H9 (cell line): ENCODE data around the gene DMD. TPM values are rescaled to one million over a fixed set of nuclear protein-coding genes. Genes with fewer than 3 reads are reported as not detected.

Experiments
- DNase-seq: peaks from one replicate; pipeline ENCODE4 v3.0.0-alpha.2; 2017
- H2AFZ ChIP-seq: one replicate; pipeline ENCODE4 v1.6.1; 2013; ENCODE audit warnings: mild to moderate bottlenecking, low read length, control low read depth, moderate library complexity
- H2AK5ac ChIP-seq: 2 replicates; pipeline ENCODE4 v1.6.1; 2013; ENCODE audit warnings: low read length, control low read depth, mixed read lengths; ENCODE audit not compliant: insufficient read length
- H2BK120ac ChIP-seq: one replicate; pipeline ENCODE4 v1.6.1; 2013; ENCODE audit warnings: low read depth, mild to moderate bottlenecking, low read length, control low read depth, inconsistent platforms; ENCODE audit not compliant: poor library complexity, severe bottlenecking
- H2BK12ac ChIP-seq: 2 replicates; pipeline ENCODE4 v1.6.1; 2013; ENCODE audit warnings: low read length, control low read depth, mixed read lengths, low read depth; ENCODE audit not compliant: insufficient read length
- H2BK15ac ChIP-seq: 2 replicates; pipeline ENCODE4 v1.6.1; 2013; ENCODE audit warnings: low read depth, low read length, control low read depth
- H2BK20ac ChIP-seq: one replicate; pipeline ENCODE4 v1.6.1; 2013; ENCODE audit warnings: low read depth, mild to moderate bottlenecking, low read length, control low read depth, inconsistent platforms; ENCODE audit not compliant: poor library complexity, severe bottlenecking
- H2BK5ac ChIP-seq: 2 replicates; pipeline ENCODE4 v1.6.1; 2013; ENCODE audit warnings: low read length, control low read depth, mixed read lengths; ENCODE audit not compliant: insufficient read length
- H3K14ac ChIP-seq: 2 replicates; pipeline ENCODE4 v1.6.1; 2013; ENCODE audit warnings: low read length, control low read depth; ENCODE audit not compliant: insufficient read depth
- H3K18ac ChIP-seq: 2 replicates; pipeline ENCODE4 v1.6.1; 2013; ENCODE audit warnings: low read depth, mild to moderate bottlenecking, mixed read lengths, low read length, control low read depth; ENCODE audit not compliant: insufficient read length
- H3K23ac ChIP-seq: 2 replicates; pipeline ENCODE4 v1.6.1; 2013; ENCODE audit warnings: low read length, control low read depth, mixed read lengths, low read depth; ENCODE audit not compliant: insufficient read length
- H3K23me2 ChIP-seq: 2 replicates; pipeline ENCODE4 v1.6.1; 2013; ENCODE audit warnings: low read depth, mild to moderate bottlenecking, mixed read lengths, low read length, control low read depth; ENCODE audit not compliant: insufficient read length, poor library complexity, severe bottlenecking
- H3K27ac ChIP-seq: 2 replicates; pipeline ENCODE4 v1.5.1; 2013; ENCODE audit warnings: low read length, control low read depth, mixed read lengths, low read depth; ENCODE audit not compliant: insufficient read length
- H3K27me3 ChIP-seq: 2 replicates; pipeline ENCODE4 v1.6.1; 2013; ENCODE audit warnings: low read length, control low read depth, inconsistent platforms; ENCODE audit not compliant: insufficient read depth
- H3K4ac ChIP-seq: 2 replicates; pipeline ENCODE4 v1.6.1; 2013; ENCODE audit warnings: low read depth, mild to moderate bottlenecking, control low read depth, inconsistent platforms, low read length, moderate library complexity
- H3K4me1 ChIP-seq: 2 replicates; pipeline ENCODE4 v1.6.1; 2013; ENCODE audit warnings: low read length, control low read depth, inconsistent platforms; ENCODE audit not compliant: insufficient read depth
- H3K4me2 ChIP-seq: 2 replicates; pipeline ENCODE4 v1.6.1; 2013; ENCODE audit warnings: low read length, control low read depth, mixed read lengths; ENCODE audit not compliant: insufficient read length, insufficient read depth
- H3K56ac ChIP-seq: 2 replicates; pipeline ENCODE4 v1.6.1; 2013; ENCODE audit warnings: low read depth, mild to moderate bottlenecking, mixed read lengths, low read length, control low read depth; ENCODE audit not compliant: insufficient read length
- H3K79me1 ChIP-seq: 2 replicates; pipeline ENCODE4 v1.6.1; 2013; ENCODE audit warnings: low read depth, mild to moderate bottlenecking, moderate library complexity, low read length, control low read depth, inconsistent platforms; ENCODE audit not compliant: insufficient read depth, poor library complexity, severe bottlenecking
- H3K79me2 ChIP-seq: 2 replicates; pipeline ENCODE4 v1.6.1; 2013; ENCODE audit warnings: low read length, control low read depth, inconsistent platforms; ENCODE audit not compliant: insufficient read depth
- H3K9ac ChIP-seq: 2 replicates; pipeline ENCODE4 v1.6.1; 2013; ENCODE audit warnings: low read length, control low read depth, mixed read lengths; ENCODE audit not compliant: insufficient read length; ENCODE audit errors: extremely low read depth
- H3K9me3 ChIP-seq: one replicate; pipeline ENCODE4 v1.6.1; 2013; ENCODE audit warnings: low read depth, low read length, inconsistent platforms; ENCODE audit not compliant: control insufficient read depth
- H3T11ph ChIP-seq: one replicate; pipeline ENCODE4 v1.6.1; 2013; ENCODE audit warnings: mild to moderate bottlenecking, low read length, control low read depth, inconsistent platforms
- H4K20me1 ChIP-seq: one replicate; pipeline ENCODE4 v1.6.1; 2013; ENCODE audit not compliant: control insufficient read depth, insufficient read length, insufficient read depth
- H4K5ac ChIP-seq: 2 replicates; pipeline ENCODE4 v1.6.1; 2013; ENCODE audit warnings: low read depth, mild to moderate bottlenecking, mixed read lengths, low read length, control low read depth; ENCODE audit not compliant: insufficient read length
- H4K8ac ChIP-seq: replicated peaks from 2 replicates; pipeline ENCODE4 v1.6.1; 2013; ENCODE audit warnings: low read length, control low read depth, mixed read lengths, low read depth; ENCODE audit not compliant: insufficient read length
- H4K91ac ChIP-seq: 2 replicates; pipeline ENCODE4 v1.6.1; 2013; ENCODE audit warnings: low read depth, mild to moderate bottlenecking, moderate library complexity, mixed read lengths, low read length, control low read depth; ENCODE audit not compliant: insufficient read length
- H3K27ac Mint-ChIP-seq, 3 experiments: 2 replicates in 2 of 3; 3 replicates in 1 of 3; pipeline ENCODE4 v1.8.0; 2020 to 2021; ENCODE audit warnings: mixed read lengths in 3 of 3, mild to moderate bottlenecking in 1 of 3, moderate library complexity in 1 of 3
- H3K27me3 Mint-ChIP-seq: 2 replicates; pipeline ENCODE4 v1.8.0; 2021; ENCODE audit warnings: low read depth, mild to moderate bottlenecking, moderate library complexity, mixed read lengths
- H3K36me3 Mint-ChIP-seq, 3 experiments: 2 replicates in 2 of 3; 3 replicates in 1 of 3; pipeline ENCODE4 v1.8.0; 2020 to 2021; ENCODE audit warnings: low read depth in 3 of 3, mixed read lengths in 3 of 3; ENCODE audit not compliant: insufficient read depth in 1 of 3
- H3K4me1 Mint-ChIP-seq, 2 experiments: 2 replicates each; pipeline ENCODE4 v1.8.0; 2020; ENCODE audit warnings: mixed read lengths in 2 of 2
- H3K4me3 Mint-ChIP-seq, 2 experiments: 2 replicates in 1 of 2; 3 replicates in 1 of 2; pipeline ENCODE4 v1.8.0; 2020 to 2021; ENCODE audit warnings: mild to moderate bottlenecking in 2 of 2, mixed read lengths in 2 of 2, moderate library complexity in 1 of 2
- H3K9me3 Mint-ChIP-seq, 2 experiments: 2 replicates in 1 of 2; 3 replicates in 1 of 2; pipeline ENCODE4 v1.8.0; 2020; ENCODE audit warnings: mild to moderate bottlenecking in 2 of 2, mixed read lengths in 2 of 2, moderate library complexity in 1 of 2
- WGBS: extraction: QIAGEN DNeasy Blood & Tissue Kit; methylation state at CpG from one replicate; pipeline ENCODE4 v1.1.7; 2013; ENCODE audit warnings: missing lambda C conversion rate, low lambda C conversion rate, mixed read lengths; ENCODE audit not compliant: insufficient read length; ENCODE audit errors: extremely low coverage; 5-methylcytosine and 5-hydroxymethylcytosine counted together
- total RNA-seq: library from RNA; stranded (reverse); gene quantifications from 2 replicates; pipeline ENCODE4 v1.2.1, GENCODE V29; 2021
- TF ChIP-seq, protein P1 (sequence below): fragments of 200-600 bp; sonication (generic); conservative IDR thresholded peaks from 3 replicates; pipeline ENCODE4 v1.8.0; 2021; ENCODE audit warnings: antibody characterized with exemption, mild to moderate bottlenecking

Gene DMD
- total RNA-seq, 1 experiment from 2014 or later: 3.8 TPM

- no peak overlapping the region for H3K4me3 Mint-ChIP-seq
- peaks cover 68 to 69% of the 10 kb centered on the region in 2 experiments for H3K9me3 Mint-ChIP-seq
- Histone ChIP-seq H3K23me2 (no peaks in the 10 kb centered on the region), H2AK5ac (no peak overlapping the region), H3K9me3 (no peaks in the 10 kb centered on the region), H2AFZ (no peak overlapping the region), H3K18ac (no peak overlapping the region), H3K4me1 (no peaks in the 10 kb centered on the region), H3K4me2 (no peak overlapping the region), H3K27me3 (no peaks in the 10 kb centered on the region), H3T11ph (no peak overlapping the region), H3K9ac (no peak overlapping the region), H4K5ac (no peak overlapping the region), H3K79me1 (no peaks in the 10 kb centered on the region), H3K56ac (no peak overlapping the region), H2BK120ac (no peak overlapping the region), H2BK5ac (no peak overlapping the region), H3K79me2 (no peaks in the 10 kb centered on the region), H2BK15ac (no peak overlapping the region), H3K23ac (no peak overlapping the region), H3K27ac (no peak overlapping the region), H3K4ac (no peak overlapping the region), H4K91ac (no peak overlapping the region), H2BK12ac (no peak overlapping the region), H4K20me1 (no peaks in the 10 kb centered on the region), H2BK20ac (no peak overlapping the region), H4K8ac (no peak overlapping the region), H3K14ac (no peak overlapping the region)
- H3K4me1 Mint-ChIP-seq: no peaks in the 10 kb centered on the region; a peak in 1 of 4 replicates
- H3K27me3 Mint-ChIP-seq: no peaks in the 10 kb centered on the region
- H3K36me3 Mint-ChIP-seq: no peaks in the 10 kb centered on the region
- no CpG with 5 or more reads among the region's 2 CpGs for WGBS
- TF ChIP-seq, protein P1, sequence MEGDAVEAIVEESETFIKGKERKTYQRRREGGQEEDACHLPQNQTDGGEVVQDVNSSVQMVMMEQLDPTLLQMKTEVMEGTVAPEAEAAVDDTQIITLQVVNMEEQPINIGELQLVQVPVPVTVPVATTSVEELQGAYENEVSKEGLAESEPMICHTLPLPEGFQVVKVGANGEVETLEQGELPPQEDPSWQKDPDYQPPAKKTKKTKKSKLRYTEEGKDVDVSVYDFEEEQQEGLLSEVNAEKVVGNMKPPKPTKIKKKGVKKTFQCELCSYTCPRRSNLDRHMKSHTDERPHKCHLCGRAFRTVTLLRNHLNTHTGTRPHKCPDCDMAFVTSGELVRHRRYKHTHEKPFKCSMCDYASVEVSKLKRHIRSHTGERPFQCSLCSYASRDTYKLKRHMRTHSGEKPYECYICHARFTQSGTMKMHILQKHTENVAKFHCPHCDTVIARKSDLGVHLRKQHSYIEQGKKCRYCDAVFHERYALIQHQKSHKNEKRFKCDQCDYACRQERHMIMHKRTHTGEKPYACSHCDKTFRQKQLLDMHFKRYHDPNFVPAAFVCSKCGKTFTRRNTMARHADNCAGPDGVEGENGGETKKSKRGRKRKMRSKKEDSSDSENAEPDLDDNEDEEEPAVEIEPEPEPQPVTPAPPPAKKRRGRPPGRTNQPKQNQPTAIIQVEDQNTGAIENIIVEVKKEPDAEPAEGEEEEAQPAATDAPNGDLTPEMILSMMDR: no peak
- H3K27ac Mint-ChIP-seq: no peak overlapping the region
- DNase-seq: no peak
Measured at GRCh38 chrX:31337332-31337731, 1874.0 kb downstream of the DMD start.
